CD8-positive, alpha-beta memory T cell (primary cell): ENCODE results near the gene ZNF839. TPM values are rescaled to one million over a fixed set of nuclear protein-coding genes. Genes with fewer than 3 reads are reported as not detected.

Experiments used
- CTCF ChIA-PET: fragments of 350-600 bp; sonication (Branson Sonifier 250); formaldehyde crosslinking; loops from one replicate; lab custom pipeline; 2021; ENCODE audit warnings: antibody characterized with exemption; lab: Charles Lee
- POLR2A ChIA-PET: fragments of 350-600 bp; sonication (Branson Sonifier 250); formaldehyde crosslinking; loops from one replicate; lab custom pipeline; 2021; ENCODE audit warnings: antibody characterized with exemption; lab: Charles Lee
- DNase-seq, 5 donors: peaks; one replicate each; pipeline versions ENCODE4 v3.0.0 to v3.0.0-alpha.2; 2020 to 2022; ENCODE audit warnings: mixed read lengths in 1 of 5
- H3K27ac ChIP-seq: one replicate; pipeline ENCODE4 v1.7.0; 2013; ENCODE audit warnings: low read depth, mild to moderate bottlenecking, low read length, moderate library complexity
- H3K27me3 ChIP-seq: 2 replicates; pipeline ENCODE4 v1.7.0; 2013; ENCODE audit warnings: low read length, mild to moderate bottlenecking; ENCODE audit not compliant: insufficient read depth, poor library complexity, severe bottlenecking
- H3K36me3 ChIP-seq: 2 replicates; pipeline ENCODE4 v1.7.0; 2013; ENCODE audit warnings: mild to moderate bottlenecking, low read length, moderate library complexity; ENCODE audit not compliant: insufficient read depth
- H3K4me1 ChIP-seq: 2 replicates; pipeline ENCODE4 v1.7.0; 2013; ENCODE audit warnings: mild to moderate bottlenecking, low read length, moderate library complexity; ENCODE audit not compliant: insufficient read depth
- H3K4me3 ChIP-seq: 2 replicates; pipeline ENCODE4 v1.7.0; 2013; ENCODE audit warnings: mild to moderate bottlenecking, low read length
- H3K9me3 ChIP-seq: 2 replicates; pipeline ENCODE4 v1.7.0; 2013; ENCODE audit warnings: mild to moderate bottlenecking, low read length
- H3K27ac Mint-ChIP-seq, 8 donors: one replicate each; pipeline ENCODE4 v1.8.0; 2020 to 2021; ENCODE audit warnings: mixed read lengths in 8 of 8, mild to moderate bottlenecking in 6 of 8, inconsistent platforms in 3 of 8, moderate library complexity in 3 of 8
- H3K27me3 Mint-ChIP-seq, 2 donors: one replicate each; pipeline ENCODE4 v1.8.0; 2020 to 2021; ENCODE audit warnings: mixed read lengths in 2 of 2, mild to moderate bottlenecking in 1 of 2, moderate library complexity in 1 of 2
- H3K36me3 Mint-ChIP-seq, 3 donors: one replicate each; pipeline ENCODE4 v1.8.0; 2020 to 2021; ENCODE audit warnings: mixed read lengths in 3 of 3, inconsistent platforms in 1 of 3, mild to moderate bottlenecking in 1 of 3
- H3K4me1 Mint-ChIP-seq, 3 donors: one replicate each; pipeline ENCODE4 v1.8.0; 2020 to 2021; ENCODE audit warnings: mixed read lengths in 3 of 3, inconsistent platforms in 1 of 3, mild to moderate bottlenecking in 1 of 3
- H3K4me3 Mint-ChIP-seq, 7 donors: one replicate each; pipeline ENCODE4 v1.8.0; 2020 to 2021; ENCODE audit warnings: mixed read lengths in 7 of 7, mild to moderate bottlenecking in 6 of 7, moderate library complexity in 4 of 7, inconsistent platforms in 2 of 7
- H3K9me3 Mint-ChIP-seq, 5 donors: one replicate each; pipeline ENCODE4 v1.8.0; 2020 to 2022; ENCODE audit warnings: mixed read lengths in 5 of 5, mild to moderate bottlenecking in 3 of 5, moderate library complexity in 2 of 5, inconsistent platforms in 1 of 5
- polyA plus RNA-seq: library from polyadenylated mRNA; unstranded; fragments of 300-500 nt; fragmentation: Illumina TruSeq; gene quantifications from one replicate; pipeline ENCODE4 v1.2.3, GENCODE V29; 2021
- total RNA-seq, 2 experiments: library from RNA; stranded (reverse); gene quantifications; one replicate each; pipeline ENCODE4 v1.2.3, GENCODE V29; 2021

Gene ZNF839
- total and polyA plus RNA-seq, 3 experiments from 2014 or later = 7.2 to 14.0 (median 12.9) TPM

GRCh38 chr14:102280376-102280962 lies 39.1 kb upstream of the ZNF839 start:
- POLR2A ChIA-PET = no interaction called here

GRCh38 chr14:102282751-102283465 lies 36.6 kb upstream of the ZNF839 start:
- Mint-ChIP-seq H3K4me3 (no peak overlapping the region), H3K27ac (no peak overlapping the region), H3K27me3 (peaks cover 0 to 2% of the 10 kb centered on the region in 2 donors), H3K4me1 (no peaks in the 10 kb centered on the region), H3K9me3 (no peaks in the 10 kb centered on the region), H3K36me3 (no peaks in the 10 kb centered on the region)
- ChIA-PET POLR2A (interaction anchor here (0.6 kb wide), 1 partner anchor 421 kb away, joined by 3 read pairs; no protein-coding TSS in a partner anchor), CTCF (no interaction called here)
- no peaks in the 10 kb centered on the region for H3K4me1 ChIP-seq
- DNase-seq = no peak
- H3K4me3 ChIP-seq = no peak overlapping the region
- no peaks in the 10 kb centered on the region for H3K9me3 ChIP-seq
- no peaks in the 10 kb centered on the region for H3K27me3 ChIP-seq
- no peaks in the 10 kb centered on the region for H3K36me3 ChIP-seq
- no peak overlapping the region for H3K27ac ChIP-seq

More at GRCh38 chr14:102280376-102280962, 39.1 kb upstream of the ZNF839 start:
- Mint-ChIP-seq H3K4me3 (no peak overlapping the region), H3K4me1 (no peaks in the 10 kb centered on the region), H3K9me3 (no peaks in the 10 kb centered on the region), H3K27ac (peak overlapping the region in 1 of 8 donors; percentile 31), H3K27me3 (no peaks in the 10 kb centered on the region), H3K36me3 (no peaks in the 10 kb centered on the region)
- Histone ChIP-seq H3K27ac (no peak overlapping the region), H3K4me1 (no peaks in the 10 kb centered on the region), H3K27me3 (no peaks in the 10 kb centered on the region), H3K36me3 (no peaks in the 10 kb centered on the region), H3K4me3 (no peak overlapping the region), H3K9me3 (no peaks in the 10 kb centered on the region)
- DNase-seq = no peak
- CTCF ChIA-PET = no interaction called here

DNA sequence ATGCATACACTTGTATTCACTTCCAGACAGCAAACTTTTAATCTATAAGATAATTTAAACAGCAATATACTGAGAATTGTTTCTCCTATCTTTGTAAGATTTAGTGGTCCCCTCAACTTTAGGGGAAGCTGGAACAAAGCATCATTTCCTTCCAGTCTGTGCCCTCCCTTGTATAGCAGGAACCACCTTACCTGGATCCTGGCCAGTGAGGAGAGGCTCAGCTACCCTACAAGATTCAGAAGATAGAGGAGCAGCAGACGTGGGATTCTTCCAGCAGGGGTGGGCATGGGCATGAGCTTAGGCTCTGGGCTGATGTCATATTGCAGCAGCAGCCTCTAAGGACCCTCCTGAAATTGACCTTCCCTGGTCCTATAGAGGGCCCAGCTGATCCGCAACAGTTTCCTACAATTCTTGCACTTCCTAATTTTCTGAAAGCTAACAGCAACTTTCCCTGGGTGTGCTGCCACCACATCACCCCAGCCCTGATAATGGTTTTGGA lies 35.9 kb upstream of the ZNF839 start:
- Mint-ChIP-seq H3K27me3 (peaks cover 0 to 2% of the 10 kb centered on the region in 2 donors), H3K36me3 (no peaks in the 10 kb centered on the region), H3K9me3 (no peaks in the 10 kb centered on the region), H3K4me3 (no peak overlapping the region), H3K27ac (peak overlapping the region in 1 of 8 donors; percentile 32), H3K4me1 (no peaks in the 10 kb centered on the region)
- Histone ChIP-seq H3K4me1 (no peaks in the 10 kb centered on the region), H3K9me3 (no peaks in the 10 kb centered on the region), H3K27ac (no peak overlapping the region), H3K36me3 (no peaks in the 10 kb centered on the region), H3K27me3 (no peaks in the 10 kb centered on the region), H3K4me3 (no peak overlapping the region)
- no peak for DNase-seq
- CTCF ChIA-PET = interaction anchor here (1.4 kb wide), 1 partner anchor 14 kb away, joined by 3 read pairs; no protein-coding TSS in a partner anchor
- POLR2A ChIA-PET = no interaction called here

- Mint-ChIP-seq H3K36me3 (no peaks in the 10 kb centered on the region), H3K4me1 (no peaks in the 10 kb centered on the region), H3K4me3 (no peak overlapping the region), H3K9me3 (no peaks in the 10 kb centered on the region), H3K27ac (no peak overlapping the region), H3K27me3 (peaks cover 0 to 2% of the 10 kb centered on the region in 2 donors)
- no peaks in the 10 kb centered on the region for H3K36me3 ChIP-seq
- ChIA-PET POLR2A (no interaction called here), CTCF (interaction anchor here (1.4 kb wide), 1 partner anchor 13 kb away, joined by 3 read pairs; no protein-coding TSS in a partner anchor)
- no peak overlapping the region for H3K4me3 ChIP-seq
- H3K27ac ChIP-seq = no peak overlapping the region
- no peaks in the 10 kb centered on the region for H3K4me1 ChIP-seq
- no peak for DNase-seq
- no peaks in the 10 kb centered on the region for H3K27me3 ChIP-seq
- H3K9me3 ChIP-seq = no peaks in the 10 kb centered on the region
Observed at GRCh38 chr14:102285106-102285505, 34.4 kb upstream of the ZNF839 start.

- peaks cover 0 to 2% of the 10 kb centered on the region in 2 donors for H3K27me3 Mint-ChIP-seq
- CTCF ChIA-PET = no interaction called here
- H3K4me1 ChIP-seq = no peaks in the 10 kb centered on the region
- DNase-seq = no peak
- no peaks in the 10 kb centered on the region for H3K36me3 ChIP-seq
- H3K27me3 ChIP-seq = no peaks in the 10 kb centered on the region
- POLR2A ChIA-PET = no interaction called here
- H3K9me3 Mint-ChIP-seq = no peaks in the 10 kb centered on the region
- H3K9me3 ChIP-seq = no peaks in the 10 kb centered on the region
- H3K4me3 ChIP-seq = no peak overlapping the region
- no peaks in the 10 kb centered on the region for H3K4me1 Mint-ChIP-seq
- no peak overlapping the region for H3K4me3 Mint-ChIP-seq
- no peak overlapping the region for H3K27ac ChIP-seq
- H3K27ac Mint-ChIP-seq = no peak overlapping the region
- no peaks in the 10 kb centered on the region for H3K36me3 Mint-ChIP-seq
Observed at GRCh38 chr14:102288139-102288538, 31.4 kb upstream of the ZNF839 start.

DNA sequence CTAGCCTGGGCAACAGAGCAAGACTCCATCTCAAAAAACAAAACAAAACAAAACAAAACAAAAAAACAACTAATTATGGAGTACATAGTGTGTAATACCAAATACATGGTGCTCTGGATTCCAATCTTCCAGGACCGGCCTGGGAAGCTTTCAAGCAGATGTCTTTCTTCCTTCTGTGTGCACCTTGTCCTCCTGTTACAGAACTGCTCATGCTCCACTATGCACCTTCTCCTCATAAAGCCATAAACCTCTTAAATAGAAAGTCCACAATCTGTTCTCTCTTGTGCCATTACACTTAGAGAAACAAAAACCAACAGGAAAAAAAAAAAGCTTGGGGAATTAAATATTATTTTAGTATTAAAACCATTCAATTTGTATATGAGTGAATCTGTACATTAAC lies 27.1 kb upstream of the ZNF839 start:
- Mint-ChIP-seq H3K36me3 (no peaks in the 10 kb centered on the region), H3K9me3 (no peaks in the 10 kb centered on the region), H3K4me3 (no peak overlapping the region), H3K27me3 (no peaks in the 10 kb centered on the region), H3K4me1 (no peaks in the 10 kb centered on the region), H3K27ac (peak overlapping the region in 1 of 8 donors; percentile 32)
- ChIA-PET POLR2A (interaction anchor here (0.6 kb wide), 1 partner anchor 31 kb away, joined by 3 read pairs; no protein-coding TSS in a partner anchor), CTCF (interaction anchor here (1.2 kb wide), 1 partner anchor 12 kb away, joined by 3 read pairs; the partner anchor contains the start of gene MOK)
- Histone ChIP-seq H3K27ac (no peak overlapping the region), H3K27me3 (no peaks in the 10 kb centered on the region), H3K36me3 (no peaks in the 10 kb centered on the region), H3K4me1 (no peaks in the 10 kb centered on the region), H3K4me3 (no peak overlapping the region), H3K9me3 (no peaks in the 10 kb centered on the region)
- DNase-seq = no peak

GRCh38 chr14:102293781-102294180 lies 25.8 kb upstream of the ZNF839 start:
- no peaks in the 10 kb centered on the region for H3K36me3 ChIP-seq
- H3K27ac ChIP-seq = no peak overlapping the region
- no peak overlapping the region for H3K4me3 ChIP-seq
- Mint-ChIP-seq H3K4me1 (no peaks in the 10 kb centered on the region), H3K36me3 (no peaks in the 10 kb centered on the region), H3K27ac (no peak overlapping the region), H3K4me3 (no peak overlapping the region), H3K27me3 (no peaks in the 10 kb centered on the region), H3K9me3 (no peaks in the 10 kb centered on the region)
- no peak for DNase-seq
- H3K27me3 ChIP-seq = no peaks in the 10 kb centered on the region
- ChIA-PET CTCF (no interaction called here), POLR2A (interaction anchor here (0.7 kb wide), 1 partner anchor 98 kb away, joined by 7 read pairs; no protein-coding TSS in a partner anchor)
- no peaks in the 10 kb centered on the region for H3K9me3 ChIP-seq
- no peaks in the 10 kb centered on the region for H3K4me1 ChIP-seq

- no peaks in the 10 kb centered on the region for H3K27me3 ChIP-seq
- H3K27me3 Mint-ChIP-seq = no peaks in the 10 kb centered on the region
- ChIA-PET CTCF (interaction anchor here (1.1 to 1.6 kb wide), 3 partner anchors 10 to 21 kb away, joined by 3 to 6 read pairs (median 3); partner anchors contain the start of gene MOK), POLR2A (no interaction called here)
- peak overlapping the region in 1 of 8 donors; percentile 55 for H3K27ac Mint-ChIP-seq
- H3K27ac ChIP-seq = no peak overlapping the region
- H3K4me1 Mint-ChIP-seq = no peaks in the 10 kb centered on the region
- no peaks in the 10 kb centered on the region for H3K9me3 Mint-ChIP-seq
- no peaks in the 10 kb centered on the region for H3K4me1 ChIP-seq
- H3K4me3 Mint-ChIP-seq = no peak overlapping the region
- no peaks in the 10 kb centered on the region for H3K36me3 Mint-ChIP-seq
- H3K36me3 ChIP-seq = no peaks in the 10 kb centered on the region
- no peaks in the 10 kb centered on the region for H3K9me3 ChIP-seq
- H3K4me3 ChIP-seq = no peak overlapping the region
- DNase-seq = no peak
Observed at GRCh38 chr14:102295270-102295669, 24.3 kb upstream of the ZNF839 start.
